ENCODE data around the gene CRP. TPM values are rescaled to one million over a fixed set of nuclear protein-coding genes. Genes with fewer than 3 reads are reported as not detected.

The CRP gene
- total RNA-seq, 1 donor = not detected

GRCh38 chr1:159712080-159712479, 2.3 kb downstream of the CRP start:
- TF ChIP-seq CTCF (IDR thresholded peaks at IDR 0.05; ENCODE audit: extremely low read depth, low read depth, low read length) = no peak
- no peak overlapping the region for H2AFZ ChIP-seq (ENCODE audit: low read length)
- no peaks in the 10 kb centered on the region for H4K20me1 ChIP-seq (ENCODE audit: insufficient read depth, low read length)
- H3K27me3 ChIP-seq (ENCODE audit: insufficient read depth, low read length) = no peaks in the 10 kb centered on the region
- H3K36me3 ChIP-seq (ENCODE audit: insufficient read depth, low read length) = no peaks in the 10 kb centered on the region
- H3K27ac ChIP-seq (ENCODE audit: low read depth, low read length) = no peak overlapping the region
- no peaks in the 10 kb centered on the region for H3K79me2 ChIP-seq (ENCODE audit: insufficient read depth, low read length)
- no peaks in the 10 kb centered on the region for H3K4me1 ChIP-seq (ENCODE audit: insufficient read depth, low read length)
- no peak overlapping the region for H3K4me3 ChIP-seq (ENCODE audit: insufficient read depth, low read length)
- no peak overlapping the region for H3K4me2 ChIP-seq (ENCODE audit: insufficient read depth, low read length)
- no peaks in the 10 kb centered on the region for H3K9me3 ChIP-seq (ENCODE audit: low read depth, low read length)
- DNase-seq (ENCODE audit: insufficient read length, low spot score, missing footprints) = no peak

- Histone ChIP-seq H3K4me1 (ENCODE audit: insufficient read depth, low read length) (no peaks in the 10 kb centered on the region), H3K4me2 (ENCODE audit: insufficient read depth, low read length) (no peak overlapping the region), H4K20me1 (ENCODE audit: insufficient read depth, low read length) (no peaks in the 10 kb centered on the region), H3K27me3 (ENCODE audit: insufficient read depth, low read length) (no peaks in the 10 kb centered on the region), H3K36me3 (ENCODE audit: insufficient read depth, low read length) (no peaks in the 10 kb centered on the region), H3K4me3 (ENCODE audit: insufficient read depth, low read length) (no peak overlapping the region), H2AFZ (ENCODE audit: low read length) (no peak overlapping the region), H3K27ac (ENCODE audit: low read depth, low read length) (no peak overlapping the region), H3K9me3 (ENCODE audit: low read depth, low read length) (no peaks in the 10 kb centered on the region), H3K79me2 (ENCODE audit: insufficient read depth, low read length) (no peaks in the 10 kb centered on the region)
- no peak for TF ChIP-seq CTCF (IDR thresholded peaks at IDR 0.05; ENCODE audit: extremely low read depth, low read depth, low read length)
- no peak for DNase-seq (ENCODE audit: insufficient read length, low spot score, missing footprints)
These were observed 6.7 kb downstream of the CRP start for GRCh38 chr1:159707472-159708260.

GRCh38 chr1:159705904-159706256, 8.5 kb downstream of the CRP start:
- Histone ChIP-seq H4K20me1 (ENCODE audit: insufficient read depth, low read length) (no peaks in the 10 kb centered on the region), H3K9me3 (ENCODE audit: low read depth, low read length) (no peaks in the 10 kb centered on the region), H3K27ac (ENCODE audit: low read depth, low read length) (no peak overlapping the region), H3K36me3 (ENCODE audit: insufficient read depth, low read length) (no peaks in the 10 kb centered on the region), H2AFZ (ENCODE audit: low read length) (no peak overlapping the region), H3K4me2 (ENCODE audit: insufficient read depth, low read length) (no peak overlapping the region), H3K27me3 (ENCODE audit: insufficient read depth, low read length) (no peaks in the 10 kb centered on the region), H3K4me3 (ENCODE audit: insufficient read depth, low read length) (no peak overlapping the region), H3K79me2 (ENCODE audit: insufficient read depth, low read length) (no peaks in the 10 kb centered on the region), H3K4me1 (ENCODE audit: insufficient read depth, low read length) (no peaks in the 10 kb centered on the region)
- TF ChIP-seq CTCF (IDR thresholded peaks at IDR 0.05; ENCODE audit: extremely low read depth, low read depth, low read length) = no peak
- no peak for DNase-seq (ENCODE audit: insufficient read length, low spot score, missing footprints)

GRCh38 chr1:159705251-159705903, 9.0 kb downstream of the CRP start:
- Histone ChIP-seq H3K36me3 (ENCODE audit: insufficient read depth, low read length) (no peaks in the 10 kb centered on the region), H4K20me1 (ENCODE audit: insufficient read depth, low read length) (no peaks in the 10 kb centered on the region)
- TF ChIP-seq CTCF (IDR thresholded peaks at IDR 0.05; ENCODE audit: extremely low read depth, low read depth, low read length) = no peak

More at GRCh38 chr1:159705251-159705903, 9.0 kb downstream of the CRP start:
- Histone ChIP-seq H3K4me3 (ENCODE audit: insufficient read depth, low read length) (no peak overlapping the region), H3K27ac (ENCODE audit: low read depth, low read length) (no peak overlapping the region), H3K27me3 (ENCODE audit: insufficient read depth, low read length) (no peaks in the 10 kb centered on the region), H3K4me1 (ENCODE audit: insufficient read depth, low read length) (no peaks in the 10 kb centered on the region), H3K79me2 (ENCODE audit: insufficient read depth, low read length) (no peaks in the 10 kb centered on the region), H3K9me3 (ENCODE audit: low read depth, low read length) (no peaks in the 10 kb centered on the region), H2AFZ (ENCODE audit: low read length) (no peak overlapping the region), H3K4me2 (ENCODE audit: insufficient read depth, low read length) (no peak overlapping the region)
- DNase-seq (ENCODE audit: insufficient read length, low spot score, missing footprints) = no peak
